HepG2 (cell line): Measurements from ENCODE around the gene TAS2R13. TPM values are rescaled to one million over a fixed set of nuclear protein-coding genes. Genes with fewer than 3 reads are reported as not detected.

Source experiments
- BORCS8-MEF2B ChIP-seq: sonication (generic); formaldehyde crosslinking; IDR thresholded peaks from 2 replicates; pipeline ENCODE4 v1.8.0; 2022; ENCODE audit warnings: mild to moderate bottlenecking, missing genetic modification reagents
- MYNN ChIP-seq: sonication (generic); formaldehyde crosslinking; IDR thresholded peaks from 2 replicates; pipeline ENCODE4 v1.4.0; 2020; ENCODE audit warnings: mild to moderate bottlenecking, low read depth, missing genetic modification reagents
- NFE2L1 ChIP-seq: sonication (generic); formaldehyde crosslinking; IDR thresholded peaks from 2 replicates; pipeline ENCODE4 v1.4.0; 2020; ENCODE audit warnings: missing genetic modification reagents, mild to moderate bottlenecking, borderline replicate concordance
- RFX1 ChIP-seq: fragments of 450-650 bp; IDR thresholded peaks from 2 replicates; pipeline ENCODE4 v1.6.1; 2017
- STAG1 ChIP-seq: sonication (generic); formaldehyde crosslinking; IDR thresholded peaks from 2 replicates; pipeline ENCODE4 v1.4.0; 2020; ENCODE audit warnings: missing genetic modification reagents
- SYNCRIP ChIP-seq: fragments of 200-400 bp; formaldehyde crosslinking; IDR thresholded peaks from 2 replicates; pipeline ENCODE4 v1.6.1; 2018; ENCODE audit warnings: mild to moderate bottlenecking, low read depth, low read length; ENCODE audit not compliant: insufficient read depth
- TCF12 ChIP-seq, 2 experiments: fragments of 450-650 bp in 1 of 2; sonication (generic) in 1 of 2; formaldehyde crosslinking in 1 of 2; IDR thresholded peaks; 2 replicates each; pipeline versions ENCODE4 v1.6.1 to v1.8.0; 2017 to 2022; ENCODE audit warnings: antibody characterized with exemption in 1 of 2, mild to moderate bottlenecking in 1 of 2, missing genetic modification reagents in 1 of 2, moderate library complexity in 1 of 2
- ZNF251 ChIP-seq: sonication (generic); formaldehyde crosslinking; IDR thresholded peaks from 2 replicates; pipeline ENCODE4 v1.9.0; 2021; ENCODE audit warnings: mild to moderate bottlenecking, missing genetic modification reagents
- ZNF263 ChIP-seq: sonication (generic); formaldehyde crosslinking; IDR thresholded peaks from 2 replicates; pipeline ENCODE4 v1.4.0; 2020; ENCODE audit warnings: missing genetic modification reagents
- polyA plus RNA-seq, 8 experiments: library from polyadenylated mRNA; depleted of rRNA in 3 of 8; stranded (reverse) in 7 of 8; unstranded in 1 of 8; fragments of >200 nt; fragmentation: Illumina TruSeq in 4 of 8; extraction: Trizol in 4 of 8; gene quantifications; 2 replicates each; pipeline versions ENCODE4 v1.2.1 to v1.2.3, GENCODE V29; 2011 to 2016; ENCODE audit warnings: low read depth in 4 of 8, missing spikeins in 1 of 8, mixed read lengths in 1 of 8; ENCODE audit not compliant: insufficient read depth in 1 of 8
- total RNA-seq, 5 experiments: library from RNA; depleted of rRNA; stranded (reverse); fragments of >200 nt; fragmentation: Illumina TruSeq; extraction: Trizol; gene quantifications; 2 replicates each; pipeline ENCODE4 v1.2.3, GENCODE V29; 2016; ENCODE audit warnings: low read depth in 1 of 5
- TF ChIP-seq, protein P1 (sequence below): sonication (generic); formaldehyde crosslinking; IDR thresholded peaks from 2 replicates; pipeline ENCODE4 v1.5.0; 2020; ENCODE audit warnings: mild to moderate bottlenecking, missing genetic modification reagents, borderline replicate concordance
- TF ChIP-seq, protein P2 (sequence below): sonication (generic); formaldehyde crosslinking; IDR thresholded peaks from 2 replicates; pipeline ENCODE4 v1.4.0; 2020; ENCODE audit warnings: missing genetic modification reagents, borderline replicate concordance
- TF ChIP-seq, protein P3 (sequence below): sonication (generic); formaldehyde crosslinking; IDR thresholded peaks from 2 replicates; pipeline ENCODE4 v1.4.0; 2020; ENCODE audit warnings: missing genetic modification reagents
- TF ChIP-seq, protein P4 (sequence below): fragments of 450-650 bp; IDR thresholded peaks from 2 replicates; pipeline ENCODE4 v1.6.1; 2017
- TF ChIP-seq, protein P5 (sequence below): fragments of 450-650 bp; IDR thresholded peaks from 2 replicates; pipeline ENCODE4 v1.6.1; 2016
- TF ChIP-seq, protein P6 (sequence below): sonication (generic); formaldehyde crosslinking; IDR thresholded peaks from 2 replicates; pipeline ENCODE4 v1.8.0; 2022; ENCODE audit warnings: low read depth, missing genetic modification reagents

The TAS2R13 gene
- total and polyA plus RNA-seq, 2 of the 13 experiments (the other 11 are each of a cell fraction or from before 2014, with no cell fraction given): 0.33 to 1.3 TPM

DNA sequence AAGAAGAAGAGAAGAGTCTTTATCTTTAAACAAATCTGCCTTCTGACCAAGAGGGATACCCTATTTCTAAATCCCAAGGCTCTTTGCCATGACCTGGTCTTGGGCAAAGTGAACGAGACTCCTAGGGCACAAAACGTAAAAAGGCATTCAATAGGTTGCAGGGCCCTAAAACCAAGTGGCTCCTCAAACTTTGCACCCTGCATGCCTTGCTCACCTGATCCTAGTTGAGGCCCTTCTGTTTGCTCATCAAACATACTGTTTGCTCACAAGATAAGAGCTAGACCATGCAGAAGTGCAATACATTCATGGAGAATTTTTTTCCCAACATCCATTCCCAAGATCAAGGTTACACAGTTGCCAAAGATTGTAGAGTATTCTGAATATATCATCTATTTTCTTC is 17.4 kb downstream of the TAS2R13 start (continued):
- TF ChIP-seq, protein P1, sequence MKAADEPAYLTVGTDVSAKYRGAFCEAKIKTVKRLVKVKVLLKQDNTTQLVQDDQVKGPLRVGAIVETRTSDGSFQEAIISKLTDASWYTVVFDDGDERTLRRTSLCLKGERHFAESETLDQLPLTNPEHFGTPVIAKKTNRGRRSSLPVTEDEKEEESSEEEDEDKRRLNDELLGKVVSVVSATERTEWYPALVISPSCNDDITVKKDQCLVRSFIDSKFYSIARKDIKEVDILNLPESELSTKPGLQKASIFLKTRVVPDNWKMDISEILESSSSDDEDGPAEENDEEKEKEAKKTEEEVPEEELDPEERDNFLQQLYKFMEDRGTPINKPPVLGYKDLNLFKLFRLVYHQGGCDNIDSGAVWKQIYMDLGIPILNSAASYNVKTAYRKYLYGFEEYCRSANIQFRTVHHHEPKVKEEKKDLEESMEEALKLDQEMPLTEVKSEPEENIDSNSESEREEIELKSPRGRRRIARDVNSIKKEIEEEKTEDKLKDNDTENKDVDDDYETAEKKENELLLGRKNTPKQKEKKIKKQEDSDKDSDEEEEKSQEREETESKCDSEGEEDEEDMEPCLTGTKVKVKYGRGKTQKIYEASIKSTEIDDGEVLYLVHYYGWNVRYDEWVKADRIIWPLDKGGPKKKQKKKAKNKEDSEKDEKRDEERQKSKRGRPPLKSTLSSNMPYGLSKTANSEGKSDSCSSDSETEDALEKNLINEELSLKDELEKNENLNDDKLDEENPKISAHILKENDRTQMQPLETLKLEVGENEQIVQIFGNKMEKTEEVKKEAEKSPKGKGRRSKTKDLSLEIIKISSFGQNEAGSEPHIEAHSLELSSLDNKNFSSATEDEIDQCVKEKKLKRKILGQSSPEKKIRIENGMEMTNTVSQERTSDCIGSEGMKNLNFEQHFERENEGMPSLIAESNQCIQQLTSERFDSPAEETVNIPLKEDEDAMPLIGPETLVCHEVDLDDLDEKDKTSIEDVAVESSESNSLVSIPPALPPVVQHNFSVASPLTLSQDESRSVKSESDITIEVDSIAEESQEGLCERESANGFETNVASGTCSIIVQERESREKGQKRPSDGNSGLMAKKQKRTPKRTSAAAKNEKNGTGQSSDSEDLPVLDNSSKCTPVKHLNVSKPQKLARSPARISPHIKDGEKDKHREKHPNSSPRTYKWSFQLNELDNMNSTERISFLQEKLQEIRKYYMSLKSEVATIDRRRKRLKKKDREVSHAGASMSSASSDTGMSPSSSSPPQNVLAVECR (CRISPR knock-in tag): peak; percentile 45; the same call in 1 of the 2 replicates
- TF ChIP-seq, protein P2, sequence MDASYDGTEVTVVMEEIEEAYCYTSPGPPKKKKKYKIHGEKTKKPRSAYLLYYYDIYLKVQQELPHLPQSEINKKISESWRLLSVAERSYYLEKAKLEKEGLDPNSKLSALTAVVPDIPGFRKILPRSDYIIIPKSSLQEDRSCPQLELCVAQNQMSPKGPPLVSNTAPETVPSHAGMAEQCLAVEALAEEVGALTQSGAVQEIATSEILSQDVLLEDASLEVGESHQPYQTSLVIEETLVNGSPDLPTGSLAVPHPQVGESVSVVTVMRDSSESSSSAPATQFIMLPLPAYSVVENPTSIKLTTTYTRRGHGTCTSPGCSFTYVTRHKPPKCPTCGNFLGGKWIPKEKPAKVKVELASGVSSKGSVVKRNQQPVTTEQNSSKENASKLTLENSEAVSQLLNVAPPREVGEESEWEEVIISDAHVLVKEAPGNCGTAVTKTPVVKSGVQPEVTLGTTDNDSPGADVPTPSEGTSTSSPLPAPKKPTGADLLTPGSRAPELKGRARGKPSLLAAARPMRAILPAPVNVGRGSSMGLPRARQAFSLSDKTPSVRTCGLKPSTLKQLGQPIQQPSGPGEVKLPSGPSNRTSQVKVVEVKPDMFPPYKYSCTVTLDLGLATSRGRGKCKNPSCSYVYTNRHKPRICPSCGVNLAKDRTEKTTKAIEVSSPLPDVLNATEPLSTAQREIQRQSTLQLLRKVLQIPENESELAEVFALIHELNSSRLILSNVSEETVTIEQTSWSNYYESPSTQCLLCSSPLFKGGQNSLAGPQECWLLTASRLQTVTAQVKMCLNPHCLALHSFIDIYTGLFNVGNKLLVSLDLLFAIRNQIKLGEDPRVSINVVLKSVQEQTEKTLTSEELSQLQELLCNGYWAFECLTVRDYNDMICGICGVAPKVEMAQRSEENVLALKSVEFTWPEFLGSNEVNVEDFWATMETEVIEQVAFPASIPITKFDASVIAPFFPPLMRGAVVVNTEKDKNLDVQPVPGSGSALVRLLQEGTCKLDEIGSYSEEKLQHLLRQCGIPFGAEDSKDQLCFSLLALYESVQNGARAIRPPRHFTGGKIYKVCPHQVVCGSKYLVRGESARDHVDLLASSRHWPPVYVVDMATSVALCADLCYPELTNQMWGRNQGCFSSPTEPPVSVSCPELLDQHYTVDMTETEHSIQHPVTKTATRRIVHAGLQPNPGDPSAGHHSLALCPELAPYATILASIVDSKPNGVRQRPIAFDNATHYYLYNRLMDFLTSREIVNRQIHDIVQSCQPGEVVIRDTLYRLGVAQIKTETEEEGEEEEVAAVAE (CRISPR knock-in tag): peak; percentile 88; the same call in 1 of the 2 replicates
- TF ChIP-seq, protein P3, sequence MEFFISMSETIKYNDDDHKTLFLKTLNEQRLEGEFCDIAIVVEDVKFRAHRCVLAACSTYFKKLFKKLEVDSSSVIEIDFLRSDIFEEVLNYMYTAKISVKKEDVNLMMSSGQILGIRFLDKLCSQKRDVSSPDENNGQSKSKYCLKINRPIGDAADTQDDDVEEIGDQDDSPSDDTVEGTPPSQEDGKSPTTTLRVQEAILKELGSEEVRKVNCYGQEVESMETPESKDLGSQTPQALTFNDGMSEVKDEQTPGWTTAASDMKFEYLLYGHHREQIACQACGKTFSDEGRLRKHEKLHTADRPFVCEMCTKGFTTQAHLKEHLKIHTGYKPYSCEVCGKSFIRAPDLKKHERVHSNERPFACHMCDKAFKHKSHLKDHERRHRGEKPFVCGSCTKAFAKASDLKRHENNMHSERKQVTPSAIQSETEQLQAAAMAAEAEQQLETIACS (CRISPR knock-in tag): no peak
- TF ChIP-seq NFE2L1 (no peak), STAG1 (CRISPR knock-in tag) (0 out of 2 replicates have a peak, but pooled peaks have one; percentile 10), BORCS8-MEF2B (peak; percentile 74; the same call in 1 of the 2 replicates), ZNF251 (CRISPR knock-in tag) (no peak), TCF12 (IDR thresholded peaks at IDR 0.05) (no peak), TCF12 (CRISPR knock-in tag; IDR thresholded peaks at IDR 0.05) (peak; percentile 92; the same call in 1 of the 2 replicates), MYNN (no peak), RFX1 (no peak), ZNF263 (no peak), SYNCRIP (no peak)
- TF ChIP-seq, protein P4, sequence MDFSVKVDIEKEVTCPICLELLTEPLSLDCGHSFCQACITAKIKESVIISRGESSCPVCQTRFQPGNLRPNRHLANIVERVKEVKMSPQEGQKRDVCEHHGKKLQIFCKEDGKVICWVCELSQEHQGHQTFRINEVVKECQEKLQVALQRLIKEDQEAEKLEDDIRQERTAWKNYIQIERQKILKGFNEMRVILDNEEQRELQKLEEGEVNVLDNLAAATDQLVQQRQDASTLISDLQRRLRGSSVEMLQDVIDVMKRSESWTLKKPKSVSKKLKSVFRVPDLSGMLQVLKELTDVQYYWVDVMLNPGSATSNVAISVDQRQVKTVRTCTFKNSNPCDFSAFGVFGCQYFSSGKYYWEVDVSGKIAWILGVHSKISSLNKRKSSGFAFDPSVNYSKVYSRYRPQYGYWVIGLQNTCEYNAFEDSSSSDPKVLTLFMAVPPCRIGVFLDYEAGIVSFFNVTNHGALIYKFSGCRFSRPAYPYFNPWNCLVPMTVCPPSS: no peak
- TF ChIP-seq, protein P5, sequence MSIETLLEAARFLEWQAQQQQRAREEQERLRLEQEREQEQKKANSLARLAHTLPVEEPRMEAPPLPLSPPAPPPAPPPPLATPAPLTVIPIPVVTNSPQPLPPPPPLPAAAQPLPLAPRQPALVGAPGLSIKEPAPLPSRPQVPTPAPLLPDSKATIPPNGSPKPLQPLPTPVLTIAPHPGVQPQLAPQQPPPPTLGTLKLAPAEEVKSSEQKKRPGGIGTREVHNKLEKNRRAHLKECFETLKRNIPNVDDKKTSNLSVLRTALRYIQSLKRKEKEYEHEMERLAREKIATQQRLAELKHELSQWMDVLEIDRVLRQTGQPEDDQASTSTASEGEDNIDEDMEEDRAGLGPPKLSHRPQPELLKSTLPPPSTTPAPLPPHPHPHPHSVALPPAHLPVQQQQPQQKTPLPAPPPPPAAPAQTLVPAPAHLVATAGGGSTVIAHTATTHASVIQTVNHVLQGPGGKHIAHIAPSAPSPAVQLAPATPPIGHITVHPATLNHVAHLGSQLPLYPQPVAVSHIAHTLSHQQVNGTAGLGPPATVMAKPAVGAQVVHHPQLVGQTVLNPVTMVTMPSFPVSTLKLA: no peak
- TF ChIP-seq, protein P6, sequence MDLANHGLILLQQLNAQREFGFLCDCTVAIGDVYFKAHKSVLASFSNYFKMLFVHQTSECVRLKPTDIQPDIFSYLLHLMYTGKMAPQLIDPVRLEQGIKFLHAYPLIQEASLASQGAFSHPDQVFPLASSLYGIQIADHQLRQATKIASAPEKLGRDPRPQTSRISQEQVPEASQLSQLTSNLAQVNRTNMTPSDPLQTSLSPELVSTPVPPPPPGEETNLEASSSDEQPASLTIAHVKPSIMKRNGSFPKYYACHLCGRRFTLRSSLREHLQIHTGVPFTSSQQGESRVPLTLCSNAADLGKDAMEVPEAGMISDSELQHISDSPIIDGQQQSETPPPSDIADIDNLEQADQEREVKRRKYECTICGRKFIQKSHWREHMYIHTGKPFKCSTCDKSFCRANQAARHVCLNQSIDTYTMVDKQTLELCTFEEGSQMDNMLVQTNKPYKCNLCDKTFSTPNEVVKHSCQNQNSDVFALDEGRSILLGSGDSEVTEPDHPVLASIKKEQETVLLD (CRISPR knock-in tag): 0 out of 2 replicates have a peak, but pooled peaks have one; percentile 41
